GM18858 (cell line): ENCODE data around the gene SHMT2.

Experiments used
- ATAC-seq: cut with Tn5 transposase; IDR thresholded peaks from one replicate; pipeline ENCODE4 v1.9.1; 2021; ENCODE audit not compliant: unreplicated experiment

Gene SHMT2

GRCh38 chr12:57225680-57226210 is 3.8 kb upstream of the SHMT2 start:
- ATAC-seq, result no peak

- no peak for ATAC-seq
These were observed 2.8 kb upstream of the SHMT2 start for GRCh38 chr12:57226588-57227314.

GRCh38 chr12:57227315-57228115 is 2.0 kb upstream of the SHMT2 start:
- ATAC-seq, result no peak

GRCh38 chr12:57229046-57229633 is 371 bp upstream of the SHMT2 start:
- ATAC-seq, result no peak

GRCh38 chr12:57230381-57231155 is 1.1 kb downstream of the SHMT2 start:
- no peak for ATAC-seq

GRCh38 chr12:57231276-57232021 is 1.9 kb downstream of the SHMT2 start:
- no peak for ATAC-seq

- ATAC-seq, result no peak
These were observed 2.7 kb downstream of the SHMT2 start for GRCh38 chr12:57232156-57232756.

GRCh38 chr12:57233357-57234232 is 4.1 kb downstream of the SHMT2 start:
- no peak for ATAC-seq

GRCh38 chr12:57234233-57234570 is 4.7 kb downstream of the SHMT2 start:
- no peak for ATAC-seq

- no peak for ATAC-seq
These were observed 5.1 kb downstream of the SHMT2 start for GRCh38 chr12:57234571-57235016.

- ATAC-seq, result no peak
These were observed 5.7 kb downstream of the SHMT2 start for GRCh38 chr12:57235017-57235727.

- ATAC-seq, result no peak
These were observed 6.2 kb downstream of the SHMT2 start for GRCh38 chr12:57235728-57236131.

- no peak for ATAC-seq
These were observed 6.9 kb downstream of the SHMT2 start for GRCh38 chr12:57236201-57236924.

GRCh38 chr12:57236925-57237595 is 7.5 kb downstream of the SHMT2 start:
- ATAC-seq, result no peak

- no peak for ATAC-seq
These were observed 8.1 kb downstream of the SHMT2 start for GRCh38 chr12:57237596-57237931.

GRCh38 chr12:57237932-57238853 is 8.7 kb downstream of the SHMT2 start:
- no peak for ATAC-seq
